Epidermal melanocyte (primary cell): ENCODE data around the gene MYMK.

Source experiments
- DNase-seq: peaks from one replicate; pipeline ENCODE4 v3.0.0; 2011; ENCODE audit warnings: low spot score; ENCODE audit not compliant: insufficient read length

The MYMK gene

GRCh38 chr9:133505901-133506652 is 18.7 kb downstream of the MYMK start:
- no peak for DNase-seq

GRCh38 chr9:133505186-133505830 is 19.5 kb downstream of the MYMK start:
- no peak for DNase-seq

- DNase-seq: no peak
Observed at GRCh38 chr9:133502112-133502511, 22.6 kb downstream of the MYMK start.

- DNase-seq: no peak
Observed at GRCh38 chr9:133499892-133500270, 24.9 kb downstream of the MYMK start.

GRCh38 chr9:133499132-133499891 is 25.4 kb downstream of the MYMK start:
- DNase-seq: no peak

GRCh38 chr9:133496861-133497842 is 27.6 kb downstream of the MYMK start:
- DNase-seq: no peak

- DNase-seq: no peak
Observed at GRCh38 chr9:133495327-133496293, 29.1 kb downstream of the MYMK start.

- DNase-seq: no peak
Observed at GRCh38 chr9:133494636-133495326, 30.0 kb downstream of the MYMK start.

GRCh38 chr9:133493845-133494540 is 30.8 kb downstream of the MYMK start:
- no peak for DNase-seq

- no peak for DNase-seq
Observed at GRCh38 chr9:133493428-133493827, 31.3 kb downstream of the MYMK start.

- DNase-seq: no peak
Observed at GRCh38 chr9:133492061-133493021, 32.4 kb downstream of the MYMK start.

- DNase-seq: no peak
Observed at GRCh38 chr9:133491656-133491925, 33.2 kb downstream of the MYMK start.

GRCh38 chr9:133490865-133491655 is 33.7 kb downstream of the MYMK start:
- DNase-seq: no peak

GRCh38 chr9:133490201-133490681 is 34.5 kb downstream of the MYMK start:
- no peak for DNase-seq

GRCh38 chr9:133489253-133490190 is 35.2 kb downstream of the MYMK start:
- DNase-seq: no peak
